WTC11 (cell line): ENCODE measurements around the gene SAA1. TPM values are rescaled to one million over a fixed set of nuclear protein-coding genes. Genes with fewer than 3 reads are reported as not detected.

Experiments
- ATAC-seq: fragments of 200-7000 bp; cut with Tn5 transposase; 2 replicates; pipeline ENCODE4 v1.10.0; 2021; ENCODE audit warnings: mild to moderate bottlenecking, moderate library complexity
- CTCF ChIA-PET: fragments of 300-600 bp; sonication (Branson Sonifier 250); formaldehyde crosslinking; loops from one replicate; lab custom pipeline; 2021; ENCODE audit warnings: antibody characterized with exemption; lab: Charles Lee
- POLR2A ChIA-PET: fragments of 350-600 bp; sonication (Branson Sonifier 250); formaldehyde crosslinking; loops from one replicate; lab custom pipeline; 2021; ENCODE audit warnings: antibody characterized with exemption; lab: Charles Lee
- DNase-seq: peaks from one replicate; pipeline ENCODE4 v3.0.0; 2021; ENCODE audit warnings: low spot score
- H3K27ac Mint-ChIP-seq: 2 replicates; pipeline ENCODE4 v1.8.0; 2021; ENCODE audit warnings: mixed read lengths
- H3K27me3 Mint-ChIP-seq: 2 replicates; pipeline ENCODE4 v1.8.0; 2021; ENCODE audit warnings: low read depth, mild to moderate bottlenecking, moderate library complexity, mixed read lengths
- H3K36me3 Mint-ChIP-seq: 2 replicates; pipeline ENCODE4 v1.8.0; 2021; ENCODE audit warnings: mixed read lengths
- H3K4me1 Mint-ChIP-seq: 2 replicates; pipeline ENCODE4 v1.8.0; 2022; ENCODE audit warnings: mixed read lengths
- H3K4me3 Mint-ChIP-seq: 2 replicates; pipeline ENCODE4 v1.8.0; 2021; ENCODE audit warnings: mild to moderate bottlenecking, moderate library complexity, mixed read lengths
- H3K9me3 Mint-ChIP-seq: 2 replicates; pipeline ENCODE4 v1.8.0; 2021; ENCODE audit warnings: mixed read lengths
- CBFB ChIP-seq: sonication (generic); formaldehyde crosslinking; IDR thresholded peaks from 2 replicates; pipeline ENCODE4 v1.8.1; 2022; ENCODE audit warnings: mild to moderate bottlenecking, low read depth, missing genetic modification reagents
- ESRRA ChIP-seq: sonication (generic); formaldehyde crosslinking; IDR thresholded peaks from 2 replicates; pipeline ENCODE4 v1.8.1; 2022; ENCODE audit warnings: mild to moderate bottlenecking, missing genetic modification reagents, borderline replicate concordance
- FOXK1 ChIP-seq: sonication (generic); formaldehyde crosslinking; IDR thresholded peaks from 2 replicates; pipeline ENCODE4 v1.8.0; 2022; ENCODE audit warnings: mild to moderate bottlenecking, moderate library complexity, missing genetic modification reagents
- FOXP1 ChIP-seq: sonication (generic); formaldehyde crosslinking; IDR thresholded peaks from 2 replicates; pipeline ENCODE4 v1.8.0; 2022; ENCODE audit warnings: missing genetic modification reagents, mild to moderate bottlenecking, moderate library complexity, borderline replicate concordance
- JAZF1 ChIP-seq: fragments of 250-450 bp; sonication (Bioruptor Pico); IDR thresholded peaks from 2 replicates; pipeline ENCODE4 v1.9.0; 2021; ENCODE audit warnings: moderate library complexity, mild to moderate bottlenecking, inconsistent platforms
- JUN ChIP-seq: sonication (generic); formaldehyde crosslinking; IDR thresholded peaks from 2 replicates; pipeline ENCODE4 v1.8.0; 2023; ENCODE audit warnings: mild to moderate bottlenecking, missing genetic modification reagents
- MYBL2 ChIP-seq: sonication (generic); formaldehyde crosslinking; IDR thresholded peaks from 2 replicates; pipeline ENCODE4 v1.8.1; 2023; ENCODE audit warnings: mild to moderate bottlenecking, moderate library complexity, missing genetic modification reagents
- NFE2L1 ChIP-seq: sonication (generic); formaldehyde crosslinking; IDR thresholded peaks from 2 replicates; pipeline ENCODE4 v1.8.1; 2023; ENCODE audit warnings: missing genetic modification reagents
- NR1H2 ChIP-seq: sonication (generic); formaldehyde crosslinking; IDR thresholded peaks from 2 replicates; pipeline ENCODE4 v1.9.0; 2021; ENCODE audit warnings: mild to moderate bottlenecking, moderate library complexity, missing genetic modification reagents
- PRRX2 ChIP-seq: fragments of 250-450 bp; sonication (Bioruptor Pico); IDR thresholded peaks from 2 replicates; pipeline ENCODE4 v1.8.0; 2021; ENCODE audit warnings: mild to moderate bottlenecking
- ZNF219 ChIP-seq: sonication (generic); formaldehyde crosslinking; IDR thresholded peaks from 2 replicates; pipeline ENCODE4 v1.8.0; 2023; ENCODE audit warnings: missing genetic modification reagents, mild to moderate bottlenecking, borderline replicate concordance
- ZNF423 ChIP-seq: fragments of 250-450 bp; sonication (Bioruptor Pico); IDR thresholded peaks from 2 replicates; pipeline ENCODE4 v2.1.2; 2022; ENCODE audit warnings: mild to moderate bottlenecking, moderate library complexity
- total RNA-seq: library from RNA; stranded (reverse); gene quantifications from 3 replicates; pipeline ENCODE4 v1.2.3, GENCODE V29; 2021
- TF ChIP-seq, protein P1 (sequence below): fragments of 250-450 bp; sonication (Bioruptor Pico); IDR thresholded peaks from 2 replicates; pipeline ENCODE4 v1.9.0; 2021; ENCODE audit warnings: mild to moderate bottlenecking
- TF ChIP-seq, protein P2 (sequence below): sonication (generic); formaldehyde crosslinking; IDR thresholded peaks from 2 replicates; pipeline ENCODE4 v1.8.0; 2022; ENCODE audit warnings: mild to moderate bottlenecking, missing genetic modification reagents
- TF ChIP-seq, protein P3 (sequence below): sonication (generic); formaldehyde crosslinking; IDR thresholded peaks from 2 replicates; pipeline ENCODE4 v1.8.1; 2022; ENCODE audit warnings: mild to moderate bottlenecking, missing genetic modification reagents, moderate library complexity, borderline replicate concordance
- TF ChIP-seq, protein P4 (sequence below): fragments of 250-450 bp; sonication (Bioruptor Pico); IDR thresholded peaks from 2 replicates; pipeline ENCODE4 v1.8.0; 2021; ENCODE audit warnings: mild to moderate bottlenecking
- TF ChIP-seq, protein P5 (sequence below): sonication (generic); formaldehyde crosslinking; conservative IDR thresholded peaks from 2 replicates; pipeline ENCODE4 v1.8.1; 2023; ENCODE audit warnings: mild to moderate bottlenecking, low read depth, missing genetic modification reagents, moderate library complexity
- TF ChIP-seq, protein P6 (sequence below): sonication (generic); formaldehyde crosslinking; IDR thresholded peaks from 2 replicates; pipeline ENCODE4 v1.8.1; 2023; ENCODE audit warnings: mild to moderate bottlenecking, missing genetic modification reagents
- TF ChIP-seq, protein P7 (sequence below): fragments of 250-450 bp; sonication (Bioruptor Pico); IDR thresholded peaks from 2 replicates; pipeline ENCODE4 v2.1.2; 2022; ENCODE audit warnings: mild to moderate bottlenecking, moderate library complexity
- TF ChIP-seq, protein P8 (sequence below): fragments of 250-450 bp; sonication (Bioruptor Pico); conservative IDR thresholded peaks from 2 replicates; pipeline ENCODE4 v1.9.0; 2021; ENCODE audit warnings: mild to moderate bottlenecking

Gene SAA1
- total RNA-seq, 1 experiment from 2014 or later: 7.7 TPM

DNA sequence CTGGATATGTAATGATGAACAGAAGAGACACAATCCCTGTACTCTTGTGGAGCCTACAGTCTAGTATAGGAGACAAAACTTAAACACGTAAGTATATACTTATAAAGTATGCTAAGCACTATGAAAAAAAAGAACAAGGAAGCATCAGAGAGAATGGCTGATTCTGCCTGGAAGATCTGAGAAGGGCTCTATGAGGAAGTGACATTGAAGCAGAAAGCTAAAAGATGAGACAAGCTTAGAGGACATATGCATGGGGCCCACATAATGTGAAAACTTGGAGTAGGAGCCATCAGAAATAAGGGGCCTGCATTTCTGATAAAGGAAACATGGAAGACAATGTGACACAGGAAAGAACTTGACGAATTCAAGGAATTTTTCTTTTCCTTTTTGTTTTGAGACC, 16.6 kb downstream of the SAA1 start:
- DNase-seq (no peak), ATAC-seq (no peak)
- ChIA-PET POLR2A (no interaction called here), CTCF (interaction anchor here (1.4 kb wide), 1 partner anchor 39 kb away, joined by 3 read pairs; no protein-coding TSS in a partner anchor)
- peaks cover 57% of the 10 kb centered on the region for H3K36me3 Mint-ChIP-seq
- H3K27ac Mint-ChIP-seq: no peak overlapping the region
- H3K4me3 Mint-ChIP-seq: no peak overlapping the region
- TF ChIP-seq NR1H2 (CRISPR knock-in tag) (no peak), CBFB (CRISPR knock-in tag) (no peak), JUN (CRISPR knock-in tag) (no peak), ZNF423 (CRISPR knock-in tag) (no peak)
- TF ChIP-seq, protein P1, sequence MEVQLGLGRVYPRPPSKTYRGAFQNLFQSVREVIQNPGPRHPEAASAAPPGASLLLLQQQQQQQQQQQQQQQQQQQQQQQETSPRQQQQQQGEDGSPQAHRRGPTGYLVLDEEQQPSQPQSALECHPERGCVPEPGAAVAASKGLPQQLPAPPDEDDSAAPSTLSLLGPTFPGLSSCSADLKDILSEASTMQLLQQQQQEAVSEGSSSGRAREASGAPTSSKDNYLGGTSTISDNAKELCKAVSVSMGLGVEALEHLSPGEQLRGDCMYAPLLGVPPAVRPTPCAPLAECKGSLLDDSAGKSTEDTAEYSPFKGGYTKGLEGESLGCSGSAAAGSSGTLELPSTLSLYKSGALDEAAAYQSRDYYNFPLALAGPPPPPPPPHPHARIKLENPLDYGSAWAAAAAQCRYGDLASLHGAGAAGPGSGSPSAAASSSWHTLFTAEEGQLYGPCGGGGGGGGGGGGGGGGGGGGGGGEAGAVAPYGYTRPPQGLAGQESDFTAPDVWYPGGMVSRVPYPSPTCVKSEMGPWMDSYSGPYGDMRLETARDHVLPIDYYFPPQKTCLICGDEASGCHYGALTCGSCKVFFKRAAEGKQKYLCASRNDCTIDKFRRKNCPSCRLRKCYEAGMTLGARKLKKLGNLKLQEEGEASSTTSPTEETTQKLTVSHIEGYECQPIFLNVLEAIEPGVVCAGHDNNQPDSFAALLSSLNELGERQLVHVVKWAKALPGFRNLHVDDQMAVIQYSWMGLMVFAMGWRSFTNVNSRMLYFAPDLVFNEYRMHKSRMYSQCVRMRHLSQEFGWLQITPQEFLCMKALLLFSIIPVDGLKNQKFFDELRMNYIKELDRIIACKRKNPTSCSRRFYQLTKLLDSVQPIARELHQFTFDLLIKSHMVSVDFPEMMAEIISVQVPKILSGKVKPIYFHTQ (CRISPR knock-in tag): no peak
- TF ChIP-seq, protein P2, sequence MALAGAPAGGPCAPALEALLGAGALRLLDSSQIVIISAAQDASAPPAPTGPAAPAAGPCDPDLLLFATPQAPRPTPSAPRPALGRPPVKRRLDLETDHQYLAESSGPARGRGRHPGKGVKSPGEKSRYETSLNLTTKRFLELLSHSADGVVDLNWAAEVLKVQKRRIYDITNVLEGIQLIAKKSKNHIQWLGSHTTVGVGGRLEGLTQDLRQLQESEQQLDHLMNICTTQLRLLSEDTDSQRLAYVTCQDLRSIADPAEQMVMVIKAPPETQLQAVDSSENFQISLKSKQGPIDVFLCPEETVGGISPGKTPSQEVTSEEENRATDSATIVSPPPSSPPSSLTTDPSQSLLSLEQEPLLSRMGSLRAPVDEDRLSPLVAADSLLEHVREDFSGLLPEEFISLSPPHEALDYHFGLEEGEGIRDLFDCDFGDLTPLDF (CRISPR knock-in tag): no peak
- TF ChIP-seq, protein P3, sequence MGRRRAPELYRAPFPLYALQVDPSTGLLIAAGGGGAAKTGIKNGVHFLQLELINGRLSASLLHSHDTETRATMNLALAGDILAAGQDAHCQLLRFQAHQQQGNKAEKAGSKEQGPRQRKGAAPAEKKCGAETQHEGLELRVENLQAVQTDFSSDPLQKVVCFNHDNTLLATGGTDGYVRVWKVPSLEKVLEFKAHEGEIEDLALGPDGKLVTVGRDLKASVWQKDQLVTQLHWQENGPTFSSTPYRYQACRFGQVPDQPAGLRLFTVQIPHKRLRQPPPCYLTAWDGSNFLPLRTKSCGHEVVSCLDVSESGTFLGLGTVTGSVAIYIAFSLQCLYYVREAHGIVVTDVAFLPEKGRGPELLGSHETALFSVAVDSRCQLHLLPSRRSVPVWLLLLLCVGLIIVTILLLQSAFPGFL (CRISPR knock-in tag): no peak
- H3K4me1 Mint-ChIP-seq: no peaks in the 10 kb centered on the region
- no peaks in the 10 kb centered on the region for H3K9me3 Mint-ChIP-seq
- no peaks in the 10 kb centered on the region for H3K27me3 Mint-ChIP-seq

DNA sequence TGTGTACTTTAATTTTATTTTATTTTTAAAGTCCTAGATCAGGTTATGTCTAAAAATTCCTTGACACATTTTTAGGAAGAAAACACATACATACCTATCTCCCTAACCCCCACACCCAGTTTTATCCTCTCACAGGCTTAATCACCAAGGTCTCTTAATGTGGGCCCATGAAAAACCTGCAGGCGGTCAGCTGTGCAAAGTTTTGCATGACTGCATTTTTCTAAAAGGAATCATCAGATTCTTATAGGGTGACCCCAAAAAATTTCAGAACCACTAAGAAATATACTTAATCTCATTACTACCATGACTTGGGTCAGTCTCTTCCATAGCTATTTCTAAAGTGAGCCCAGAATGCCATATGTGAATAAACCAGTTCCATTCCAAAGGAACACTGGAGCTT, 19.8 kb downstream of the SAA1 start:
- Mint-ChIP-seq H3K27me3 (no peaks in the 10 kb centered on the region), H3K4me3 (no peak overlapping the region), H3K4me1 (no peaks in the 10 kb centered on the region), H3K36me3 (peaks cover 57% of the 10 kb centered on the region), H3K27ac (no peak overlapping the region), H3K9me3 (no peaks in the 10 kb centered on the region)
- no peak for ATAC-seq
- DNase-seq: no peak
- TF ChIP-seq MYBL2 (CRISPR knock-in tag) (no peak), ZNF219 (CRISPR knock-in tag) (no peak), PRRX2 (CRISPR knock-in tag) (no peak), FOXP1 (CRISPR knock-in tag) (no peak), NFE2L1 (no peak), FOXK1 (CRISPR knock-in tag) (no peak), CBFB (CRISPR knock-in tag) (no peak), JAZF1 (CRISPR knock-in tag) (no peak), ESRRA (CRISPR knock-in tag) (no peak)
- TF ChIP-seq, protein P4, sequence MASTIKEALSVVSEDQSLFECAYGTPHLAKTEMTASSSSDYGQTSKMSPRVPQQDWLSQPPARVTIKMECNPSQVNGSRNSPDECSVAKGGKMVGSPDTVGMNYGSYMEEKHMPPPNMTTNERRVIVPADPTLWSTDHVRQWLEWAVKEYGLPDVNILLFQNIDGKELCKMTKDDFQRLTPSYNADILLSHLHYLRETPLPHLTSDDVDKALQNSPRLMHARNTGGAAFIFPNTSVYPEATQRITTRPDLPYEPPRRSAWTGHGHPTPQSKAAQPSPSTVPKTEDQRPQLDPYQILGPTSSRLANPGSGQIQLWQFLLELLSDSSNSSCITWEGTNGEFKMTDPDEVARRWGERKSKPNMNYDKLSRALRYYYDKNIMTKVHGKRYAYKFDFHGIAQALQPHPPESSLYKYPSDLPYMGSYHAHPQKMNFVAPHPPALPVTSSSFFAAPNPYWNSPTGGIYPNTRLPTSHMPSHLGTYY (CRISPR knock-in tag): no peak
- TF ChIP-seq, protein P5, sequence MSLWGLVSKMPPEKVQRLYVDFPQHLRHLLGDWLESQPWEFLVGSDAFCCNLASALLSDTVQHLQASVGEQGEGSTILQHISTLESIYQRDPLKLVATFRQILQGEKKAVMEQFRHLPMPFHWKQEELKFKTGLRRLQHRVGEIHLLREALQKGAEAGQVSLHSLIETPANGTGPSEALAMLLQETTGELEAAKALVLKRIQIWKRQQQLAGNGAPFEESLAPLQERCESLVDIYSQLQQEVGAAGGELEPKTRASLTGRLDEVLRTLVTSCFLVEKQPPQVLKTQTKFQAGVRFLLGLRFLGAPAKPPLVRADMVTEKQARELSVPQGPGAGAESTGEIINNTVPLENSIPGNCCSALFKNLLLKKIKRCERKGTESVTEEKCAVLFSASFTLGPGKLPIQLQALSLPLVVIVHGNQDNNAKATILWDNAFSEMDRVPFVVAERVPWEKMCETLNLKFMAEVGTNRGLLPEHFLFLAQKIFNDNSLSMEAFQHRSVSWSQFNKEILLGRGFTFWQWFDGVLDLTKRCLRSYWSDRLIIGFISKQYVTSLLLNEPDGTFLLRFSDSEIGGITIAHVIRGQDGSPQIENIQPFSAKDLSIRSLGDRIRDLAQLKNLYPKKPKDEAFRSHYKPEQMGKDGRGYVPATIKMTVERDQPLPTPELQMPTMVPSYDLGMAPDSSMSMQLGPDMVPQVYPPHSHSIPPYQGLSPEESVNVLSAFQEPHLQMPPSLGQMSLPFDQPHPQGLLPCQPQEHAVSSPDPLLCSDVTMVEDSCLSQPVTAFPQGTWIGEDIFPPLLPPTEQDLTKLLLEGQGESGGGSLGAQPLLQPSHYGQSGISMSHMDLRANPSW (CRISPR knock-in tag): no peak
- TF ChIP-seq, protein P6, sequence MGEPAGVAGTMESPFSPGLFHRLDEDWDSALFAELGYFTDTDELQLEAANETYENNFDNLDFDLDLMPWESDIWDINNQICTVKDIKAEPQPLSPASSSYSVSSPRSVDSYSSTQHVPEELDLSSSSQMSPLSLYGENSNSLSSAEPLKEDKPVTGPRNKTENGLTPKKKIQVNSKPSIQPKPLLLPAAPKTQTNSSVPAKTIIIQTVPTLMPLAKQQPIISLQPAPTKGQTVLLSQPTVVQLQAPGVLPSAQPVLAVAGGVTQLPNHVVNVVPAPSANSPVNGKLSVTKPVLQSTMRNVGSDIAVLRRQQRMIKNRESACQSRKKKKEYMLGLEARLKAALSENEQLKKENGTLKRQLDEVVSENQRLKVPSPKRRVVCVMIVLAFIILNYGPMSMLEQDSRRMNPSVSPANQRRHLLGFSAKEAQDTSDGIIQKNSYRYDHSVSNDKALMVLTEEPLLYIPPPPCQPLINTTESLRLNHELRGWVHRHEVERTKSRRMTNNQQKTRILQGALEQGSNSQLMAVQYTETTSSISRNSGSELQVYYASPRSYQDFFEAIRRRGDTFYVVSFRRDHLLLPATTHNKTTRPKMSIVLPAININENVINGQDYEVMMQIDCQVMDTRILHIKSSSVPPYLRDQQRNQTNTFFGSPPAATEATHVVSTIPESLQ (CRISPR knock-in tag): no peak
- TF ChIP-seq, protein P7, sequence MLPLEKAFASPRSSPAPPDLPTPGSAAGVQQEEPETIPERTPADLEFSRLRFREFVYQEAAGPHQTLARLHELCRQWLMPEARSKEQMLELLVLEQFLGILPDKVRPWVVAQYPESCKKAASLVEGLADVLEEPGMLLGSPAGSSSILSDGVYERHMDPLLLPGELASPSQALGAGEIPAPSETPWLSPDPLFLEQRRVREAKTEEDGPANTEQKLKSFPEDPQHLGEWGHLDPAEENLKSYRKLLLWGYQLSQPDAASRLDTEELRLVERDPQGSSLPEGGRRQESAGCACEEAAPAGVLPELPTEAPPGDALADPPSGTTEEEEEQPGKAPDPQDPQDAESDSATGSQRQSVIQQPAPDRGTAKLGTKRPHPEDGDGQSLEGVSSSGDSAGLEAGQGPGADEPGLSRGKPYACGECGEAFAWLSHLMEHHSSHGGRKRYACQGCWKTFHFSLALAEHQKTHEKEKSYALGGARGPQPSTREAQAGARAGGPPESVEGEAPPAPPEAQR: no peak
- TF ChIP-seq, protein P8, sequence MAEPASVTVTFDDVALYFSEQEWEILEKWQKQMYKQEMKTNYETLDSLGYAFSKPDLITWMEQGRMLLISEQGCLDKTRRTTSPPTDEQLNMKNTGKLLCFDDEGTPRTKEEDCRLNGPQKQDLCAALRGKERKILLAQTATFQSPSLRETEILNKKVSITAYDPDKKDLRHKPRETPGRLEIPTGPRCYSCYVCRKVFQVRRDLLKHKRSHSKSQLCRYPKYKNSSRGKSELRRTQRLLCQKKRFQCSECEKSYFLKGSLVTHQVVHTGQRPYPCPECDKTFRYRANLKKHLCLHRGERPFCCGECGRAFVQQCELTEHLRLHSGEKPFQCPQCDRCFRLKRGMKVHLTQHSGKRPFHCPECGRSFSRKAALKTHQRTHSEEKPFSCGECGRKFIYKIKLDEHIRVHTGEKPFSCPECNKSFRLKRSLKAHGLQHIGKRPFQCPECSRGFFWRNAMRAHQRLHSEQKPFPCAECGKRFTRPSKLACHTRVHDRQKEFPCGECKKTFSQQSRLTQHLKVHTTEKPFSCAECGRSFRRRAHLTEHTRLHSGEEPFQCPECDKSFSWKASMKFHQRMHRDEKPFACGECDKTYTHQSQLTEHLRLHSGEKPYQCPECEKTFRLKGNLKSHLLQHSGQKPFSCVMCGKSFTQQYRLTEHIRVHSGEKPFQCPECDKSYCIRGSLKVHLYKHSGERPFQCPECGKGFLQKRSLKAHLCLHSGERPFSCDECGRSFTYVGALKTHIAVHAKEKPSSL (CRISPR knock-in tag): no peak
- ChIA-PET CTCF (interaction anchor here (1.1 kb wide), 2 partner anchors 82 to 170 kb away, joined by 3 to 4 read pairs; no protein-coding TSS in a partner anchor), POLR2A (no interaction called here)
